ENCODE data around the gene YIF1A.
A peak's percentile ranks its signal among the peaks of the same experiment; 100 is the strongest.
"Not testable (repeated sequence)": the region's sequence is repeated elsewhere in the genome, so short reads cannot be mapped to it uniquely, and the experiment has no call there.

The YIF1A gene

DNA sequence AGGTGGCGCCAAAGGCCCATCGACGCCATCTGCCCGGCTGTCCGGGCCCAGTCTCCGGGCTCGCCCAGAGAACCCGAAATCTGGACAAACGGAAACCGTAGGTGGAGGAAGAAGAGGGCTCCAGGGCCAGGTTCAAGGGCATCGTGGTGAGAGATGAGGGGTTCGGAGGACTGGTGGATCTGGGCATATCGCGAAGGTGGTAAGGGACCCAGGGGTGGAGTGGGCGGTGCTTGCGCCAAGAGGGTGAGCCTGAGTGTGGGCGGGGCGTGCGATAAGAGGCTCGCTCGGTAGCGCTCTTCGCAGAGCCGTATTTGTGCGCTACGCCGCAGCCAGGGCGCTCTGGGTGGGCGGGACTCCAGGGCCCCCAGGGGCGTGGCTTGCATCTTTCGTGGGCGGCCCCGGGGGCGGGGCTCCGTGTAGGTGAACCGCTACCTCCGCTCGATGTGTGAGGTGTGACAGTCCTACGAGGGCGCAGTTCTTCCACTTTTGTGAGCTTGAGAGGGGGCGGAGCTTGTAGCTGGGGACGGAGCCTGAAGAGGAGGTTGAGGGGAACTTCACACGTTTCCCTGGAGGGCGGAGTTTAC is 23.1 kb upstream of the YIF1A start:
- DNase-seq (ENCODE audit: low read depth in 2 of 2), result peak; percentile 97 to 98

DNA sequence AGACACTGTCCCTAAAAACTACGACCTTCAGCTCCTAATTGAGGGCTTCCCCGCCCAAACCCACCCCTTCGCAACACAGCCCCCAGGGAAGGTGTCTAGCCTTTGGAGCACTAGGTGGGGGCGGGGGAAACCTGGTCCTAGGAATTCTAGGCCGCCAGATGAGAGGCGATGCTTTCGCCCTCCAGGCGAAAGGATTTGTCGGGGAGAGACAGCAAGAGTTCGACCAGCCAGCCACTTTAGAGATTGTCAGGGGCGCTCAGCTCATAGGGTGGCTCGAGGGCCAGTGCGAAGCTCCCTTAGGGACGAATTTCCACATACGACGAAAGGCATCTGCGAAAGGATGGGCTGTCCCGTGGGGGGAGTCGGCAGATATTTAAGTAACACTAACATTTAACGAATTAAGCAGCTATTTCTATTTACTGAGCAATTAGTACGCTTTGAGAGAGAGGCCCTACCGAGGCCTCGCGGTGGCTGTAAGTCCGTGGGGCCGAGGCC is 22.6 kb upstream of the YIF1A start:
- no peak for DNase-seq (ENCODE audit: low read depth in 2 of 2)

DNA sequence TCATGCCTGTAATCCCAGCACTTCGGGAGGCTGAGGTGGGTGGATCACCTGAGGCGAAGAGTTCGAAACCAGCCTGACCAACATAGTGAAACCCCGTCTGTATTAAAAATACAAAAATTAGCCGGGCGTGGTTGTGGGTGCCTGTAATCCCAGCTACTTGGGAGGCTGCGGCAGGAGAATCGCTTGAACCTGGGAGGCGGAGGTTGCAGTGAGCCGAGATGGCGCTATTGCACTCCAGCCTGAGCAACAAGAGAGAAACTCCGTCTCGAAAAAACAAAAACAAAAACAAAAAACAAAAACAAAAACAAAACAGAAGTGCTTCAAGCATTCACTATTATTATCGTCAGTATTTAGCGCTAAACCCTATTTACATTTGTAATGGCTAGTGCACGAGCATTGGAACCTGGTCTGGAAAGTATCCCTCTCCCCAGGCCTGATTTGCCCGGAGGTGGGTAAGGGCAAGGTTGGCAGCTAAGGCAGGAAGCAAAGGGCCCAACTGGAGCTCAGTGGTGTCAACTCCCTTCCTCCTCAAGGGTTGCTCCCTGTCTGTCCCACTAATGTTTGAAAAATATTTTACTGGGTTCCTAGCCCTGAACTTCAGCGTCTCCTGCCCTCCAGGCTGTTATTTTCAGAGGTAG is 22.0 kb upstream of the YIF1A start:
- not testable (repeated sequence) for DNase-seq (ENCODE audit: low read depth in 2 of 2)

DNA sequence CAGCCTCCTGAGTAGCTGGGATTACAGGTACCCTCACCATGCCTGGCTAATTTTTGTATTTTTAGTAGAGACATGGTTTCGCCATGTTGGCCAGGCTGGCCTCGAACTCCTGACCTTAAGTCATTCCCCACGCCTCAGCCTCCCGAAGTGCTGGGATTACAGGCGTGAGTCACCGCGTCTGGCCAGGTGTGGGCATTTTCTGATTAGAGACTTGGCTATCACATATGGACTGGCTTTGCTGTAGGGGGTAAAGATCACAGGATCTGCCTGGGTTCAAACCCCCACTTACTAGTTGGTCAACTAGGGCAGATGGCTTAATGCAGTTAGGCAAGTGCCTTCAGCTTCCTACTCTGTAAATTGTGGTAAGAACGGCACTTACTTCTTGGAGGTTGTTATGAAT is 21.4 kb upstream of the YIF1A start:
- DNase-seq (ENCODE audit: low read depth in 2 of 2), result no peak

DNA sequence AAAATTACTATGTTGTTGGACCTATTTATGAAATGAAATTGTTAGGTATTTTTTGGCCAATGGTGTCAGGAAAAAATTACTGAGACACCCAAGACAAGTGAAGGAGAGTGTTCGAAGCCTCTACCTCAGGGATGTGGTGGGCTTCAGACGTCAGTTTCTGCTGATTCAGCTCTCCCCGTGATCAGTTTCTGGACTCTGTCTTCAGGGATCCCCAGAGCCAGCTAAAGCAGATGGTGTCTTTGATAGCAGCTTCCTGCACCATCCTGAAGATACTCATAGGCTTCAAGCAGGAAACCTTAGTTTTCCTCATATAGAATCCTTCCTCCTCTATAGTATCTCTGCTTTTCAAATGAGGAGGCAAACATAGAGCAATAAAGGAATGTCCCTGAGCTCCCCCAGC is 20.5 kb upstream of the YIF1A start:
- no peak for DNase-seq (ENCODE audit: low read depth in 2 of 2)

DNA sequence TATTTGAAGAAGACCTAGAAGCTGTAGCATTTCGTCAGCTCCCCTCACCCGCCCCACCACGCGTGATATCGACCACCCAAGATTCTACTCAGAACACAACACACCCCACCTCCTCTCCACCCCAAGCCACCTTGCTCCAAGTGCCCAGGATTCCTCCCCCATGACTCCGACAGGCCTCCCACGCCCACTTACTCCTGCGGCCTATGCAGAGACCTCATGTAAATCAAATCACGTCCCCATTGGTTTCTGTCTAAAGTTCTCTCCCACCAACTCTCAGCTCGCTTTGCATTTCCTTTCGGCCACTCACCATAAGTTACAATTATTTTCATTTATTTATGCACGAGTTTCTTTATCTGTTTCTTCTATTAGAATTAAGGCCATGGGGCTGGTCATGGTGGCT is 13.7 kb upstream of the YIF1A start:
- DNase-seq (ENCODE audit: low read depth in 2 of 2), result no peak

DNA sequence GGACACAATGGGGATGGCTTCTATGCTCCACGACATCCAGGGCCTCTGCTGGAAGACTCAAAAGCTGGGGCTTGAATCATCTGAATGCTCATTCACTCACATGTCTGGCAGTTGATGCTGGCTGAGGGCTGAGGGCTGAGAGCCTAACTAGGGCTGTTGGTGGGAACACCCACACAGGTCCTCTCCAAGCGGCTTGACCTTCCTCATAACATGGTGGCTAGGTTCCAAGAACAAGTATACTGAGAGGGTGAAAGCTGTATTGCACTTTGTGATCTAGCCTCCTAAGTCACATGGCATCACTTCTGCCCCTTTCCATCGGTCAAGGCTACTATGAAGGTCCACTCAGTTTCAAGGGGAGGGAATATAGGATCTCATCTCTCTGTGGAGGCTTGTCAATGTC is 10.2 kb upstream of the YIF1A start:
- DNase-seq (ENCODE audit: low read depth in 2 of 2), result no peak

DNA sequence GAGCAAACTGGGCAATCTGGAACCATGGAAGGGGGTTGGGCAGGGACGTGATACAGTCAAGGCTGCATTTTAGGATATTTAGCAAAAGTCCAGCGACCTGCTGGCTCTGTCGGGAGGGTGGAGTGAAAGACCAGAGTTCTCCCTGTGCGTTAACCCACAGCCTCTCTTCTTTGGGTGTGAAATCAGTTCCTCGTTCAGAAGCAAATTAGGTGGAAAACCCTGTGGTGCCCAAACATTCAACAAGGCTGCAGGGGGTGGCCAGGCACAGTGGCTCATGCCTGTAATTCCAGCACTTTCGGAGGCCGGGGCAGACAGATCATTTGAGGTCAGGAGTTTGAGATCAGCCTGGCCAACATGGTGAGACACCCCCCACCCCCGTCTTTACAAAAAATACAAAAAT is 8.7 kb upstream of the YIF1A start:
- DNase-seq (ENCODE audit: low read depth in 2 of 2), result no peak

DNA sequence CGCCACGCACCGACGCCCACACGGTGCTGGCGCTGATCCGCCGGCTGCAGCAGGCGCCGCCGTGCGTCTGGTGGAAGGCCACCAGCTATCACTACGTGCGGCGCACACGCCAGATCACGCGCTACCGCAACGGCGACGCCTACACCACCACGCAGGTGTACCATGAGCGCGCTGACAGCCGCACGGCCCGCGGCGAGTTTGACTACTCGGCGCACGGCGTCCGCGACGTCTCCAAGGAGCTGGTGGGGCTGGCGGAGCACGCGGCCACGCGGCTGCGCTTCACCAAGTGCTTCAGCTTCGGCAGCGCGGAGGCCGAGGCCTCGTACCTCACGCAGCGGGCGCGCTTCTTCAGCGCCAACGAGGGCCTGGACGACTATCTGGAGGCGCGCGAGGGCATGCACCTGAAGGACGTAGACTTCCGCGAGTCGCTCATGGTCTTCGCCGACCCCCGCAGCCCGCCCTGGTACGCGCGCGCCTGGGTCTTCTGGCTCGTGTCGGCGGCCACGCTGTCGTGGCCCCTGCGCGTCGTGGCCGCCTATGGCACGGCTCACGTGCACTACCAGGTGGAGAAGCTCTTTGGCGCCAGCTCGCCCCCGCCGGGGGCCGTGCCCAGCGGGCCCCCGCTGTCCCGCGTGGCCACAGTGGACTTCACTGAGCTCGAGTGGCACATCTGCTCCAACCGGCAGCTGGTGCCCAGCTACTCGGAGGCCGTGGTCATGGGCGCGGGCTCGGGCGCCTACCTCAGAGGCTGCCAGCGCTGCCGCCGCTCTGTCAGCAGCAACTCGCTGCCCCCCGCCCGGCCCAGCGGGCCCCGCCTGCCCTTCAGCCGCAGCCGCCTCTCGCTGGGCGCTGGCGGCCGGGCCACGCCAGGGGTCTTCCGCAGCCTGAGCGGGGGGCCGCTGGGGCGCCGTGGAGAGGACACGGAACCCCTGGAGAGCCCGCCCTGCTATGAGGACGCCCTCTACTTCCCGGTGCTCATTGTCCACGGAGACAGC is 6.0 kb upstream of the YIF1A start:
- DNase-seq (ENCODE audit: low read depth in 2 of 2), result no peak

DNA sequence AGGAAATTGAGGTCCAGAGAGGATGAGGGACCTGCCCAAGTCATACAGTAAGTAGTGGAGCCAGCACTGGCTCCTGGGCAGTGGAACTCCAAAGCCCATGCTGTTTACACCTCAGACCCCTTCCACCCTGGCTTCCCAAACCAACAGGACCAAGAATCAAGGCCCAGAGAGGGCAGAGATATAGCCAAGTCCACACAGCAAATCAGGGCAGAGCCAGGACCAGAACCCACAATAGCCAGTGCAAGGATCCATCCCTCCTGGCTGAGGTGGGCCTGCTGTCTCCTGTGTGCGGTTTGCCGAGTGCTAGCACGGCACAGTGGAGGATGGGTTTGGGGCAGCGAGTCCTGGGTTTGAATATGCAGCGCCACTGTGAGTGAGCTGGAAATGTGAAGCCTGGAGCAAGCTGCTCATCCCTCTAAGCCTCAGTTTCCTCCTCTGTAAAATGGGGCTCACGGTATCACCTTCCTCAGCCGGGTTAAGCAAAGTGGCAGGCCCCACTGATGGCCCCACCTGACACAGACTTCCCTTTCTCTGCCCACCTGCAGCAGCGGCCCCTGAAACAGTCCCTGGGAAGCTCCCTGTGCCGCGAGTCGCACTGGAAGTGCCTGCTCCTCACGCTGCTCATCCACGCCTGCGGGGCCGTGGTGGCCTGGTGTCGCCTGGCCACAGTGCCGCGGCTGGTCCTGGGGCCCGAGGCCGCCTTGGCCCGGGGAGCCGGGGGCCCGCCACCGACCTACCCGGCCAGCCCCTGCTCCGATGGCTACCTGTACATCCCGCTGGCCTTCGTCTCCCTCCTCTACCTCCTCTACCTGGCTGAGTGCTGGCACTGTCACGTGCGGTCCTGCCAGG is 5.1 kb upstream of the YIF1A start:
- DNase-seq (ENCODE audit: low read depth in 2 of 2), result no peak

DNA sequence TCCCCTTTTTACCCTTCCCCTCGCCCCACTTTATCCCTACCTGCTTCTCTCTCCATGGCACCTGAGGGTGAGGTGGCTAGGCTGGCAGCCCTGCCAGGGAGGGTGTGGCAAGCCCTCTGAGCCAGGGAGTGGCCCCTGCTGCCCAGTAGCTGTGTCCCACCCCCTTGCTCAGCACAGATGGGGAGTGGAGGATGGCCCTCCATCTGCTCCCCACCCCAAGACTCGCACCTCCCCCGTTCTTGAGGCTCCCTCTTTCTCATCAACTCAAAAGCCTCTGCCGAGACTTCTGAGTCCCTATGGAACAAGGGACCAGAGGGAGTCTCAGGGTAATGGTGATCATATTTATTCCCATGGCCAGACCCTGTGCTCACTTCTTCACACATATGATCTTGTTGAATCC is 4.4 kb upstream of the YIF1A start:
- no peak for DNase-seq (ENCODE audit: low read depth in 2 of 2)

DNA sequence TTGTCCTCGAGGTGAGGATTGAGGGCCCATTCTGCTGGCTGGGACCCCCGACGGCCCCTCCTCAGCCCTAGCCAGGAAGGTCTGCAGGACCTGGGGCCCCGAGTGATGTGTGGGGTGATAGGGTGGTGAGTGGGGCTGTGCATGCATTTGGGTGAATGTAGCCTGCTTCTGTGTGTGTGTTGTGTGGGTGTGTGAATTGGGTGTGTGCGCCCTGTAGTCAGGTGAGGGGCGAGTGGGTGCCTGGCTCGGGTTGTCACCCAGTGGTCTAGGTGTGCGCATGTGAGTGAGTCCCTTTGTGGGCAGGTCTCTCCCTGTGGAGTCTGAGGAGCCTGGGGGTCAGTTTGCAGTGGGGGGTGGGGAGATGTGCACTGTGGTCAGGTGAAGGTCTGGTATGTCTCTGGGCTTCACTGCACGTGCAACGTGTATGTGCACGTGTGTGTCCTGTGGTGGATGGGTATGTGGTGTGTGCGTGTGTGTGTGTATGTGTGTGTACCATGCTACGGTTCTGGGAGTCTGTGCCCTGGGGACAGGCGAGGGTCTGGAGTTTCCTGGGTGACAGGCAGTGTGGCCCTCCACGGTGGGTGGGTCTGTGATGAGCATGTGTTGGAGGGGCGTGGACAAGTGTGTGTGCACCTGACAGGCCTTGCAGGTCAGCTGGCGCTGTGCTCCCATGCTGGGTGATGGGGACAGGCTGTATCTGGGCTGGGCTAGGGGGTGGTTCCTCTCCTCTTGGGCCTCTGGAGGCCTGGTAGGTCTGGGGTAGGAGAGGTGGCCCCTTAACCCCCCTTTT is 3.8 kb upstream of the YIF1A start:
- DNase-seq (ENCODE audit: low read depth in 2 of 2), result no peak

DNA sequence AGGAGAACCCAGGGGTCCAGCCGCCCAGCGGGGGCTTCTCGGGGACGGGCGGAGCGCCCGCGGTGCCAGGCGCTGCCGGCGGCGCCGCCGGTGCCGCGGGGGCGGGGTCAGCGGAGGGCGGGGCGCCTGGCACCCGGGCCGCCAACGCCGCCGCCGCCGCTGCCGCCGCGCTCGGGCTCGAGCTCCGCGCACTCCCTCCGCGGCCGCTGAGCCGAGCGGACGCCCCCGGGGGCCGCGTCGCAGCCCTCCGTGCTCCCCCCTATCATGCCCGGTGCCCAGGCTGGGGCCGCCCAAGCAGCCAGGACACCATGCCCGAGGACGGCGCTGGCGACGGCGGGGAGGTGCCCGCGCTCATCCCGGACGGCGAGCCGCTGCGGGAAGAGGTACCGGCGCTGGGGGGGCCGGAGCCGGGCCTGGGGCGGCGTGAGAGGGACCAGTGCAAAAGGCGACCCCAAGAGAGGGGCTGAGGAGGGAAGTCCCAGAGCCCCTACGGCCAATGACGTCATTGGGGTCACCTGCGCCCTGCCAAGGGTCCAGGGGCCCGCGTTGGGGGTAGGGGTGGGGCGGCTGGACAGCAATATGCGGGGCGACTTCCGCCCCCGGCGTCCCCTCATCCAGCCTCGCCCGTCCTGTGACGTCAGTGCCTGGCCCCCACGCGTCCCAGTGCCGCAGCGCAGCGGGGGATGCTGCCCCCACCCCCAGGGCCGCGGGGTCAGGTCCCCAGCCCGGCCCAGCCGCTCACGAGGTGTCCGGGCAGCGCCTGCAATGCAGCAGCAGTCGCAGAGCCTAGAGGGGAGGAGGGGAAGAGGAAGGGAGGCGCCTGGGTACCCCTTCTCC is 3.0 kb upstream of the YIF1A start, which contains the start of gene TMEM151A:
Gene TMEM151A (plus strand): TSS at position 189 of the 837 bp plus-strand sequence. CDS start 120 bp downstream, at position 309.
- DNase-seq (ENCODE audit: low read depth in 2 of 2), result no peak

DNA sequence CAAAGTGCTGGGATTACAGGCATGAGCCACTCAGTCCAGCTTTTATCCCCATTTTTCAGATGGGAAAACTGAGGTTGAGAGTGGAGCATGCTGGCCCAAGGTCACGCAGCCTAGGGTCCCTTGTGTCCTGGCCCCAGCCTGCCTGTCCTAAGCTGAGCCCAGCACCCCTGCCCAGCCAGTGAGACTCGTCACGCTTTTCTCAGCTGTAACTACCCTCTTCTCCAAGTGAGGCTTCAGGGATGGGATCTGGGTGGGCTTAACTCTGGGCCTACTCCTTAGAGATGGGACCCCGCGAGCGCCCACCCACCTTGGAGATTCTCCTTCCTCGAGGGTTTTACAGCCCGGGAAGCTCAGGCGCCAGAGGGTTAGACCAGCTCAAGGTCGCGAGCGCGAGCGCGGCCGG is 2.4 kb upstream of the YIF1A start:
- DNase-seq (ENCODE audit: low read depth in 2 of 2), result no peak

DNA sequence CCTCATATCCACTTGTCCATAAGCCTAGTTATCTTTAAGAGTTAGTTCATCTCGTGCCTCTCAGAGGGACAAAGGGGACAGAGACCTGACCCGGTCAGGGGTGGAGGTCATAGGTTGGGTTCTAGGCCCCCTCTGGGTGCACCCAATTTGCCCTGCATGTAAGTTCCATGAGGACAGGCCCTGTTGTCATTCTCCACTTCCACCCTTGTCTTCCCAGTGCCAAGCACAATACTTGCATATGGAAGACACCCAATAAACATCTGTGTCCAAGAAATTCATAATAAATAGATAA is 1.3 kb upstream of the YIF1A start:
- DNase-seq (ENCODE audit: low read depth in 2 of 2), result no peak

DNA sequence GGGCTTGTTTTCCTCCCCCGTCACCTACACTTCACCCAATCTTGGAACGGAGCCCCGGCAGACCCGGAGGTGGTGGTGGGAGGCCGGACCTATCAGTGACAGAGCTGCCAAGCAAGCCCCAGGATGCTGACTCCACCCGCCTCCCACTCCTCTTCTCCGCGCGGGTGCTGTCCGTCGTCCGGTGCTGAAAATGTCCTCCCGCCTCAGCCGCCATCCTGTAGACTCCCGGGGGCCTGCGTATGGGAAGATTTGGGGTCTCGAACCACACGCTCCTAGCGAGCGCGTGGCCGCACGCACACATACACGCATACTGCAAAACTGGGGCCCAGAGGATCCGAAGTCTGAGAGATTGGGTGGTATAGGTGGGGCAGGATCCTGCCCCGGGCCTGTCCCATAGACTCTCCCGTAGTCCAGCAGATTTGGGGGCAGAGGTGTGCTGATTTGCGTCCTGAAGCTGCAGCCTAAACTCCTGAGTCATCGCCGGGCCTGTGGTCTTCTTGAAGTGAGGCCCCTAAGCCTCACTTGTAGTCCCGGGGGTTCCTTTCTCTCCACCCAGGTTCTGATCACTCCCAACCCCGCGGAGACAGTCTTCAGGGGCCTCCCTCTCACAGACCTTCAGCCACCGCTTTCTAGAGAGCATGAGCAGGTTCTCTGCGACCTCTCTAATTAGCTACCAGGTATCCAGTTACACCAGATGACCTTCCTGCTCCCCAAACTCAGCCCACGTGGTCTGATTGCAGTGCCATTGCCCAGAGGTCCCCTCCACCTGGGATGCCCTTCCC is 796 bp upstream of the YIF1A start:
- DNase-seq (ENCODE audit: low read depth in 2 of 2), result peak; percentile 55 to 67

DNA sequence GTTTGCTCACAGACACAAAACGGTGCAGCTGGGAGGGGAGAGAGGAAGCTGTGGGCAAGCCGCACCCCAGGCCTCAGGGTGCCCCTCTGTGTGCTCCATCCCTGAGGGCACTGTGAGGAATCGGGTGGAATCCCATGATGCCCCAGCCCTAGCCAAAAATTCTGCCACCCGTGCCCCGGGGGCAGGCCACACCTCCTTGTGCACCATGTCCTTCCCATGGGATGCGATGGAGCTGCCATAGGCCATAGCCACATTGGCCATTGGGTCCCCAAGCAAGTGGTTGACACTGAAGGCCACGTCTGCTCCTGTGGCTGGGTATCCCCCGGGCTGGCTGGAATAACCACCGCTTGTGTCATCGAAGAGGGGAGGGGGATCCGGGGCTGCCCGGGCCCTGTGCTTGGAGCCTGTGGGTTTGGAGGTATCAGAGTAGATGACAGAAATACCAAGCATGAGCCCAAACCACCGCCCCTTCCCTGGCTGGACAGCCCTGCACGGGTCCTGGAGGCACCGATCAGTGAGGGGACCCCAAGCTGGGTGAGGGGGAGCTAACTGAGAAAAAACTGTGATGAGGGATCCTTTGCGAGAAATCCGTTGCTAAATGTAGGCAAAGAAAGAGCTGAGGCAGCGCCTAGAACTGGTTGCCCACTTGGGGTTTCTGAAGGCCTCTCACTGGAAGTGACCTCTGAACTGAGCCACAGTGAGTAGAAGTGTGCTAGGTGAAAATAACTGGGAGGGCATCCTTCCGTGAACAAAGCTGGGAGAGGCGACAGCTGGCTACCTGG is 863 bp downstream of the YIF1A start:
- no peak for DNase-seq (ENCODE audit: low read depth in 2 of 2)

DNA sequence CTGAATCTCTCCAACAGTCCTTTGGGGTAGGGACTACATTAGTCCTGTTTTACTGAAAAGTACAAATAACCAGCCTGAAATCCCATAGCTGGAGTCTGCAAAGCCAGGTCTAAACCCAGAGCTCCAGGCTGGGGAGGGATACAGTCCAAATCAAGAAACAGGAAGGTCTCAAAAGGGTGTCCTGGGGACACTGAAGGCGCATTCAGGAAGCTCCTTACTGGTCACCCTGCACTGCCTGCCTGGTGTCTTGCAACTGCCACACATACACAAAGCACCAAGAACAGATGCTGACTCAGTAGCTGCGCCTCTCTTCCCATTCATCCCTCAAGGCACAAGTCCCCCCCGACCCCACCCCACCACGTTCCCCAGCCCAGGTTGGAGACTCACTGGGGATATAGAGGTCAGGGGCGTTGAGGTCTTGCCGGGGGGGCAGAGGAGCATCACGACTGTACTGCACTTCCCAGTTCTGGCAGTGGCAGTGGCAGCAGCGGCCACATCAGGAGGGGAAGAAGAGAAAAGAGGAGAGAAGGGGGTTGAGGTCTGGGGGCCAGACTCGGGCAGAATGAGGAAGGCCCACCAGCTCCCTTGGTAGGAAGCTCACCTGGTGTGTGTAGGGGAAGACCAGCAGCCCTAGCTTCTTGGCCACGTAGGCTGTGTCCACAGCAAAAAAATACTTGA is 1.6 kb downstream of the YIF1A start:
- DNase-seq (ENCODE audit: low read depth in 2 of 2), result no peak

Measured in activated CD8-positive, alpha-beta memory T cell treated with anti-CD3 and anti-CD28 coated beads for 4 hours (primary cell).